Astrocyte (in vitro differentiated cells and primary cell): ENCODE measurements around the gene GALNT17.

Source experiments
- EZH2 ChIP-seq: IDR thresholded peaks from 2 replicates; pipeline ENCODE4 v1.6.1; 2012; ENCODE audit warnings: mild to moderate bottlenecking, low read length, inconsistent platforms; ENCODE audit not compliant: insufficient read depth
- TF ChIP-seq, protein P1 (sequence below): IDR thresholded peaks from 2 replicates; pipeline ENCODE4 v1.5.1; 2011; ENCODE audit warnings: low read depth, mild to moderate bottlenecking, inconsistent platforms, low read length, moderate library complexity; ENCODE audit not compliant: insufficient read depth

DNA sequence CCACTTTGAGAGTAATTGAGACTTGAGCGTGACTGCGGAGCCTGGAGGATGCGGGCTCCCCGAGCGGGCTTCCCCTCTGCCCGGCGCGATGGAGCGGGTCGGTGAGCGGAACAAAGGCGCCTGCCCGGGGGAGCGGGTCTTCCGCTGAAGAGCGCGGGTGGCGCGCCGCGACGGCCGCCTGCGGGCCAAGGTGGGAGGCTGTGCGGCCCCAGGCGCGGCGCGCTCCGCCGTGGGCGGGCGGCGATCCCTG, at the start of gene GALNT17:
- TF ChIP-seq, protein P1, sequence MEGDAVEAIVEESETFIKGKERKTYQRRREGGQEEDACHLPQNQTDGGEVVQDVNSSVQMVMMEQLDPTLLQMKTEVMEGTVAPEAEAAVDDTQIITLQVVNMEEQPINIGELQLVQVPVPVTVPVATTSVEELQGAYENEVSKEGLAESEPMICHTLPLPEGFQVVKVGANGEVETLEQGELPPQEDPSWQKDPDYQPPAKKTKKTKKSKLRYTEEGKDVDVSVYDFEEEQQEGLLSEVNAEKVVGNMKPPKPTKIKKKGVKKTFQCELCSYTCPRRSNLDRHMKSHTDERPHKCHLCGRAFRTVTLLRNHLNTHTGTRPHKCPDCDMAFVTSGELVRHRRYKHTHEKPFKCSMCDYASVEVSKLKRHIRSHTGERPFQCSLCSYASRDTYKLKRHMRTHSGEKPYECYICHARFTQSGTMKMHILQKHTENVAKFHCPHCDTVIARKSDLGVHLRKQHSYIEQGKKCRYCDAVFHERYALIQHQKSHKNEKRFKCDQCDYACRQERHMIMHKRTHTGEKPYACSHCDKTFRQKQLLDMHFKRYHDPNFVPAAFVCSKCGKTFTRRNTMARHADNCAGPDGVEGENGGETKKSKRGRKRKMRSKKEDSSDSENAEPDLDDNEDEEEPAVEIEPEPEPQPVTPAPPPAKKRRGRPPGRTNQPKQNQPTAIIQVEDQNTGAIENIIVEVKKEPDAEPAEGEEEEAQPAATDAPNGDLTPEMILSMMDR, result no peak
- TF ChIP-seq EZH2, result no peak
